Neutrophil (primary cell): ENCODE data around the gene FGF7.

Source experiments
- H3K27ac ChIP-seq: fragments of 200-600 bp; sonication (generic); 2 replicates; pipeline ENCODE4 v1.5.1; 2016; ENCODE audit warnings: mild to moderate bottlenecking, moderate library complexity
- H3K27me3 ChIP-seq: fragments of 200-600 bp; sonication (generic); 2 replicates; pipeline ENCODE4 v1.6.0; 2016; ENCODE audit warnings: mild to moderate bottlenecking
- H3K36me3 ChIP-seq: fragments of 200-600 bp; sonication (generic); 2 replicates; pipeline ENCODE4 v1.5.1; 2017
- H3K4me1 ChIP-seq, 2 experiments: fragments of 200-600 bp in 1 of 2; sonication (generic) in 1 of 2; 1 replicate in 1 of 2; 2 replicates in 1 of 2; pipeline versions ENCODE4 v1.5.1 to v1.6.1; 2013 to 2016; ENCODE audit warnings: low read depth in 1 of 2, low read length in 1 of 2, mild to moderate bottlenecking in 1 of 2, moderate library complexity in 1 of 2; ENCODE audit not compliant: control insufficient read depth in 1 of 2, insufficient read depth in 1 of 2
- H3K4me3 ChIP-seq, 2 experiments: fragments of 200-600 bp in 1 of 2; sonication (generic) in 1 of 2; 1 replicate in 1 of 2; 2 replicates in 1 of 2; pipeline ENCODE4 v1.5.1; 2013 to 2016; ENCODE audit warnings: low read depth in 1 of 2, low read length in 1 of 2, mild to moderate bottlenecking in 1 of 2, moderate library complexity in 1 of 2
- H3K9me3 ChIP-seq: fragments of 200-600 bp; sonication (generic); 2 replicates; pipeline ENCODE4 v1.5.1; 2016
- CTCF ChIP-seq: fragments of 200-600 bp; sonication (generic); IDR thresholded peaks from 2 replicates; pipeline ENCODE4 v1.5.1; 2016; ENCODE audit warnings: antibody characterized with exemption

The FGF7 gene

GRCh38 chr15:49456166-49456565, 33.1 kb downstream of the FGF7 start:
- no peaks in the 10 kb centered on the region for H3K27me3 ChIP-seq
- no peak for TF ChIP-seq CTCF
- no peaks in the 10 kb centered on the region for H3K36me3 ChIP-seq
- H3K4me3 ChIP-seq: no peak overlapping the region
- no peak overlapping the region for H3K27ac ChIP-seq
- no peaks in the 10 kb centered on the region for H3K9me3 ChIP-seq
- no peaks in the 10 kb centered on the region for H3K4me1 ChIP-seq

- Histone ChIP-seq H3K36me3 (no peaks in the 10 kb centered on the region), H3K27ac (no peak overlapping the region), H3K9me3 (no peaks in the 10 kb centered on the region), H3K4me1 (no peaks in the 10 kb centered on the region), H3K4me3 (no peak overlapping the region), H3K27me3 (no peaks in the 10 kb centered on the region)
- TF ChIP-seq CTCF: no peak
These were observed 35.1 kb downstream of the FGF7 start for GRCh38 chr15:49458145-49458544.

- TF ChIP-seq CTCF: no peak
- Histone ChIP-seq H3K9me3 (no peaks in the 10 kb centered on the region), H3K36me3 (no peaks in the 10 kb centered on the region), H3K27ac (no peak overlapping the region), H3K4me3 (no peak overlapping the region), H3K4me1 (no peaks in the 10 kb centered on the region), H3K27me3 (no peaks in the 10 kb centered on the region)
These were observed 37.4 kb downstream of the FGF7 start for GRCh38 chr15:49460411-49460941.

- Histone ChIP-seq H3K4me1 (no peaks in the 10 kb centered on the region), H3K36me3 (no peaks in the 10 kb centered on the region), H3K4me3 (no peak overlapping the region), H3K27me3 (no peaks in the 10 kb centered on the region), H3K27ac (no peak overlapping the region), H3K9me3 (no peaks in the 10 kb centered on the region)
- TF ChIP-seq CTCF: no peak
These were observed 39.3 kb downstream of the FGF7 start for GRCh38 chr15:49462232-49462844.

- no peak for TF ChIP-seq CTCF
- no peak overlapping the region for H3K4me3 ChIP-seq
- no peaks in the 10 kb centered on the region for H3K4me1 ChIP-seq
- H3K27me3 ChIP-seq: no peaks in the 10 kb centered on the region
- no peaks in the 10 kb centered on the region for H3K36me3 ChIP-seq
- no peak overlapping the region for H3K27ac ChIP-seq
- H3K9me3 ChIP-seq: no peaks in the 10 kb centered on the region
These were observed 41.5 kb downstream of the FGF7 start for GRCh38 chr15:49464522-49464921.
